GM19463 (cell line): Measurements from ENCODE around the gene KIFC3.
"Not testable (repeated sequence)": the region's sequence is repeated elsewhere in the genome, so short reads cannot be mapped to it uniquely, and the experiment has no call there.

Experiments
- ATAC-seq: cut with Tn5 transposase; IDR thresholded peaks from one replicate; pipeline ENCODE4 v1.9.1; 2021; ENCODE audit warnings: mild to moderate bottlenecking, moderate library complexity; ENCODE audit not compliant: unreplicated experiment

The KIFC3 gene

GRCh38 chr16:57825298-57826044 is 23.2 kb upstream of the KIFC3 start:
- no peak for ATAC-seq

GRCh38 chr16:57824888-57825287 is 22.6 kb upstream of the KIFC3 start:
- ATAC-seq, result no peak

GRCh38 chr16:57823836-57824235 is 21.5 kb upstream of the KIFC3 start:
- no peak for ATAC-seq

- no peak for ATAC-seq
Observed at GRCh38 chr16:57822856-57823255, 20.6 kb upstream of the KIFC3 start.

GRCh38 chr16:57822018-57822553 is 19.8 kb upstream of the KIFC3 start:
- ATAC-seq, result no peak

GRCh38 chr16:57821149-57821971 is 19.1 kb upstream of the KIFC3 start:
- ATAC-seq, result no peak

- ATAC-seq, result no peak
Observed at GRCh38 chr16:57818377-57819064, 16.2 kb upstream of the KIFC3 start.

- no peak for ATAC-seq
Observed at GRCh38 chr16:57817680-57818079, 15.4 kb upstream of the KIFC3 start.

- peak; percentile 90 for ATAC-seq
Observed at GRCh38 chr16:57815987-57816745, 13.9 kb upstream of the KIFC3 start.

- ATAC-seq, result no peak
Observed at GRCh38 chr16:57814896-57815295, 12.6 kb upstream of the KIFC3 start.

- ATAC-seq, result no peak
Observed at GRCh38 chr16:57813466-57813865, 11.2 kb upstream of the KIFC3 start.

- not testable (repeated sequence) for ATAC-seq
Observed at GRCh38 chr16:57811340-57811739, 9.0 kb upstream of the KIFC3 start.

GRCh38 chr16:57810197-57811031 is 8.1 kb upstream of the KIFC3 start:
- peak; percentile 99 for ATAC-seq

GRCh38 chr16:57809276-57810196 is 7.2 kb upstream of the KIFC3 start:
- peak; percentile 9 for ATAC-seq

GRCh38 chr16:57808589-57809228 is 6.4 kb upstream of the KIFC3 start:
- no peak for ATAC-seq

- ATAC-seq, result no peak
Observed at GRCh38 chr16:57807968-57808528, 5.8 kb upstream of the KIFC3 start.

GRCh38 chr16:57807252-57807967 is 5.1 kb upstream of the KIFC3 start:
- ATAC-seq, result no peak
